WTC11 (cell line): ENCODE results near the gene DGCR2.

Source experiments
- CTCF ChIP-seq: fragments of 200-600 bp; IDR thresholded peaks from 2 replicates; pipeline ENCODE4 v1.8.0; 2022; ENCODE audit warnings: antibody characterized with exemption
- ZNF416 ChIP-seq: fragments of 250-450 bp; sonication (Bioruptor Pico); IDR thresholded peaks from 2 replicates; pipeline ENCODE4 v1.9.0; 2021; ENCODE audit warnings: mild to moderate bottlenecking, inconsistent platforms
- TF ChIP-seq, protein P1 (sequence below): sonication (generic); formaldehyde crosslinking; IDR thresholded peaks from 2 replicates; pipeline ENCODE4 v1.8.1; 2023; ENCODE audit warnings: mild to moderate bottlenecking, moderate library complexity, missing genetic modification reagents

- TF ChIP-seq, protein P1, sequence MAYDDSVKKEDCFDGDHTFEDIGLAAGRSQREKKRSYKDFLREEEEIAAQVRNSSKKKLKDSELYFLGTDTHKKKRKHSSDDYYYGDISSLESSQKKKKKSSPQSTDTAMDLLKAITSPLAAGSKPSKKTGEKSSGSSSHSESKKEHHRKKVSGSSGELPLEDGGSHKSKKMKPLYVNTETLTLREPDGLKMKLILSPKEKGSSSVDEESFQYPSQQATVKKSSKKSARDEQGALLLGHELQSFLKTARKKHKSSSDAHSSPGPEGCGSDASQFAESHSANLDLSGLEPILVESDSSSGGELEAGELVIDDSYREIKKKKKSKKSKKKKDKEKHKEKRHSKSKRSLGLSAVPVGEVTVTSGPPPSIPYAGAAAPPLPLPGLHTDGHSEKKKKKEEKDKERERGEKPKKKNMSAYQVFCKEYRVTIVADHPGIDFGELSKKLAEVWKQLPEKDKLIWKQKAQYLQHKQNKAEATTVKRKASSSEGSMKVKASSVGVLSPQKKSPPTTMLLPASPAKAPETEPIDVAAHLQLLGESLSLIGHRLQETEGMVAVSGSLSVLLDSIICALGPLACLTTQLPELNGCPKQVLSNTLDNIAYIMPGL (CRISPR knock-in tag), result no peak
- TF ChIP-seq CTCF (no peak), ZNF416 (CRISPR knock-in tag) (no peak)
Measured at GRCh38 chr22:19039796-19040280, 82.4 kb downstream of the DGCR2 start.
